PC-3 (cell line): ENCODE results near the gene ARHGEF6. TPM values are rescaled to one million over a fixed set of nuclear protein-coding genes. Genes with fewer than 3 reads are reported as not detected.

Experiments used
- ATAC-seq: fragments of 200-7000 bp; cut with Tn5 transposase; 2 replicates; pipeline ENCODE4 v1.9.1; 2020; ENCODE audit warnings: mild to moderate bottlenecking, moderate library complexity
- BruUV-seq: library from RNA; stranded (reverse); fragments of 400-500 nt; replicated peaks from 2 replicates; lab custom pipeline; 2021; lab: Mats Ljungman, UMichigan
- CTCF ChIA-PET: fragments of 300-600 bp; sonication (Branson Sonifier 250); formaldehyde crosslinking; loops from one replicate; lab custom pipeline; 2022; ENCODE audit warnings: antibody characterized with exemption; lab: Charles Lee
- POLR2A ChIA-PET: fragments of 300-600 bp; sonication (Branson Sonifier 250); formaldehyde crosslinking; loops from one replicate; lab custom pipeline; 2022; ENCODE audit warnings: antibody characterized with exemption; ENCODE audit not compliant: unreplicated experiment; lab: Charles Lee
- DNase-seq: peaks from one replicate; pipeline ENCODE4 v3.0.0-alpha.2; 2015
- H2AFZ ChIP-seq: fragments of 300-600 bp; sonication (generic); 2 replicates; pipeline ENCODE4 v1.6.0; 2016; ENCODE audit warnings: antibody characterized with exemption, low read length
- H3F3A ChIP-seq: fragments of 300-600 bp; sonication (generic); one replicate; pipeline ENCODE4 v1.6.0; 2017; ENCODE audit warnings: antibody characterized with exemption, low read length, control low read depth, mild to moderate bottlenecking; ENCODE audit not compliant: unreplicated experiment
- H3K27ac ChIP-seq: fragments of 300-600 bp; sonication (generic); 2 replicates; pipeline ENCODE4 v1.5.1; 2016; ENCODE audit warnings: mild to moderate bottlenecking, low read length
- H3K27me3 ChIP-seq: fragments of 300-600 bp; sonication (generic); 2 replicates; pipeline ENCODE4 v1.6.1; 2016; ENCODE audit warnings: low read length, mixed read lengths
- H3K36me3 ChIP-seq: fragments of 300-600 bp; sonication (generic); 2 replicates; pipeline ENCODE4 v1.6.1; 2016; ENCODE audit warnings: low read depth, mixed run types, low read length, mixed read lengths
- H3K4me1 ChIP-seq: fragments of 300-600 bp; sonication (generic); 2 replicates; pipeline ENCODE4 v1.5.1; 2016; ENCODE audit warnings: low read length; ENCODE audit not compliant: insufficient read depth
- H3K4me2 ChIP-seq: fragments of 300-600 bp; sonication (generic); 2 replicates; pipeline ENCODE4 v1.6.0; 2016; ENCODE audit warnings: low read length
- H3K4me3 ChIP-seq: fragments of 300-600 bp; sonication (generic); 2 replicates; pipeline ENCODE4 v1.5.1; 2016; ENCODE audit warnings: mild to moderate bottlenecking, low read length, mixed read lengths
- H3K79me2 ChIP-seq: fragments of 300-600 bp; sonication (generic); 2 replicates; pipeline ENCODE4 v1.6.1; 2017; ENCODE audit warnings: low read length, mixed read lengths
- H3K9ac ChIP-seq: fragments of 300-600 bp; sonication (generic); 2 replicates; pipeline ENCODE4 v1.6.0; 2016; ENCODE audit warnings: mild to moderate bottlenecking, low read length
- H3K9me2 ChIP-seq: fragments of 300-600 bp; sonication (generic); replicated peaks from 2 replicates; pipeline ENCODE4 v1.6.1; 2016; ENCODE audit warnings: mixed run types, low read length, mixed read lengths
- H3K9me3 ChIP-seq: fragments of 300-600 bp; sonication (generic); 2 replicates; pipeline ENCODE4 v1.6.1; 2016; ENCODE audit warnings: low read length, mixed read lengths
- H4K20me1 ChIP-seq: fragments of 300-600 bp; sonication (generic); 2 replicates; pipeline ENCODE4 v1.6.1; 2016; ENCODE audit warnings: low read length, mixed read lengths
- CTCF ChIP-seq: fragments of 300-600 bp; sonication (generic); conservative IDR thresholded peaks from 2 replicates; pipeline ENCODE4 v1.5.1; 2017; ENCODE audit warnings: antibody characterized with exemption, low read depth, mild to moderate bottlenecking, low read length
- EZH2 ChIP-seq: fragments of 300-600 bp; sonication (generic); IDR thresholded peaks from one replicate; pipeline ENCODE4 v1.6.1; 2017; ENCODE audit warnings: antibody characterized with exemption, mild to moderate bottlenecking, low read length; ENCODE audit not compliant: unreplicated experiment
- EZH2phosphoT487 ChIP-seq: fragments of 300-600 bp; sonication (generic); IDR thresholded peaks from 2 replicates; pipeline ENCODE4 v1.6.1; 2018; ENCODE audit warnings: mild to moderate bottlenecking, antibody characterized with exemption, low read length, borderline replicate concordance
- intact Hi-C: fragments of 100-400 bp; cut with micrococcal nuclease; formaldehyde crosslinking; loops from 2 replicates; pipeline ENCODE4 v1.9.0; 2023
- total RNA-seq: library from RNA; depleted of rRNA; stranded (reverse); fragments of >200 nt; gene quantifications from 2 replicates; pipeline ENCODE4 v1.2.3, GENCODE V29; 2014

Gene ARHGEF6
- total RNA-seq, 1 experiment from 2014 or later, result 3.3 TPM

GRCh38 chrX:136766785-136767103 lies 14.0 kb downstream of the ARHGEF6 start:
- ChIA-PET POLR2A (no interaction called here), CTCF (no interaction called here)
- DNase-seq (no peak), ATAC-seq (peak; percentile 9; the same call in 1 of the 2 replicates)
- no peaks in the 10 kb centered on the region for H3K36me3 ChIP-seq
- peak overlapping the region; percentile 92 for H3K4me3 ChIP-seq
- peaks cover 20% of the 10 kb centered on the region for H3K4me1 ChIP-seq
- H3K79me2 ChIP-seq, result no peaks in the 10 kb centered on the region
- no peaks in the 10 kb centered on the region for H3K27me3 ChIP-seq
- intact Hi-C loops, result loop anchor here (5.0 kb wide), 3 partner anchors 39 to 86 kb away; no protein-coding TSS in a partner anchor
- H3F3A ChIP-seq, result no peaks in the 10 kb centered on the region
- peak overlapping the region; percentile 99 for H2AFZ ChIP-seq
- no peaks in the 10 kb centered on the region for H4K20me1 ChIP-seq
- no peaks in the 10 kb centered on the region for H3K9me3 ChIP-seq
- peak overlapping the region; percentile 76 for H3K9ac ChIP-seq
- H3K27ac ChIP-seq, result 0 out of 2 replicates have a peak overlapping the region, but pooled peaks have one; percentile 44
- H3K9me2 ChIP-seq, result no peaks in the 10 kb centered on the region
- BruUV-seq, result no TSS peak
- TF ChIP-seq EZH2phosphoT487 (no peak), EZH2 (no peak), CTCF (no peak)
- H3K4me2 ChIP-seq, result peak overlapping the region; percentile 96

GRCh38 chrX:136765821-136766356 lies 14.8 kb downstream of the ARHGEF6 start:
- peak overlapping the region; percentile 9; the same call in 1 of the 2 replicates for H3K4me2 ChIP-seq
- H4K20me1 ChIP-seq, result no peaks in the 10 kb centered on the region
- no peak overlapping the region for H3K4me3 ChIP-seq
- peaks cover 20% of the 10 kb centered on the region for H3K4me1 ChIP-seq
- CTCF ChIA-PET, result interaction anchor here (0.5 to 0.6 kb wide), 3 partner anchors 248 to 788 kb away, joined by 3 to 4 read pairs (median 3); no protein-coding TSS in a partner anchor
- H3K79me2 ChIP-seq, result no peaks in the 10 kb centered on the region
- DNase-seq (no peak), ATAC-seq (no peak)
- TSS peak; percentile 47 for BruUV-seq
- H3K9ac ChIP-seq, result no peak overlapping the region
- no peaks in the 10 kb centered on the region for H3K9me3 ChIP-seq
- no peaks in the 10 kb centered on the region for H3F3A ChIP-seq
- TF ChIP-seq CTCF, result no peak
- no peak for TF ChIP-seq EZH2
- no peak for TF ChIP-seq EZH2phosphoT487
- H2AFZ ChIP-seq, result no peak overlapping the region
- no peaks in the 10 kb centered on the region for H3K36me3 ChIP-seq
- H3K9me2 ChIP-seq, result no peaks in the 10 kb centered on the region
- intact Hi-C loops, result loop anchor here (5.0 kb wide), 3 partner anchors 39 to 86 kb away; no protein-coding TSS in a partner anchor
- H3K27me3 ChIP-seq, result no peaks in the 10 kb centered on the region
- POLR2A ChIA-PET, result no interaction called here
- H3K27ac ChIP-seq, result no peak overlapping the region

GRCh38 chrX:136764206-136764605 lies 16.5 kb downstream of the ARHGEF6 start:
- ChIA-PET POLR2A (no interaction called here), CTCF (no interaction called here)
- no peaks in the 10 kb centered on the region for H3K27me3 ChIP-seq
- no peak overlapping the region for H2AFZ ChIP-seq
- H3K4me1 ChIP-seq, result peaks cover 20% of the 10 kb centered on the region
- BruUV-seq, result no TSS peak
- intact Hi-C loops, result no loop called here
- no peaks in the 10 kb centered on the region for H3K9me3 ChIP-seq
- TF ChIP-seq EZH2phosphoT487 (no peak), EZH2 (no peak), CTCF (no peak)
- no peaks in the 10 kb centered on the region for H3K79me2 ChIP-seq
- ATAC-seq, result no peak
- H3F3A ChIP-seq, result no peaks in the 10 kb centered on the region
- no peak overlapping the region for H3K4me3 ChIP-seq
- no peaks in the 10 kb centered on the region for H4K20me1 ChIP-seq
- no peak for DNase-seq
- no peaks in the 10 kb centered on the region for H3K9me2 ChIP-seq
- no peak overlapping the region for H3K27ac ChIP-seq
- no peak overlapping the region for H3K9ac ChIP-seq
- no peaks in the 10 kb centered on the region for H3K36me3 ChIP-seq
- no peak overlapping the region for H3K4me2 ChIP-seq
